Measurements from ENCODE around the gene DPF1. TPM values are rescaled to one million over a fixed set of nuclear protein-coding genes. Genes with fewer than 3 reads are reported as not detected.

The DPF1 gene
- total and polyA plus RNA-seq, 10 of the 15 experiments (the other 5 are each of a cell fraction or from before 2014, with no cell fraction given), result 0.11 to 4.3 (median 2.4) TPM

DNA sequence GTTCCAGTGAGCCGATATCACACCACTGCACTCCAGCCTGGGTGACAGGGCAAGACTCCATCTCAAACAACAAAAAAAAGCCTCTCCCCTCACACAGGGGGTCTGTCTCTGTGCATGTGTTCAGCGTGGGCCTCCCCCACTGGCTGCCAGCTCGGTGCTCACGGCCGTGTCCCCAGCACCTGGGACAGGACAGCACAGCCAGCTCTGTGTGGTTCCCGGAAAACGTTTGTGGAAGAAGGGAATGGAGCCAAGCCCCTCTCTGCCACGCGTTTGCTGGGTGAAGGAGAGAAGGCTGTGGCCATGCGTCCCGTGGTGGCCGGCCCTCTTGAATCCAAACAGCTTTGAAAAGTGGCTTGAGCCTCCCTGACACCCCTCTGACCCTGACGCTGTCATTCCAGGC lies 32.3 kb downstream of the DPF1 start:
- H3K9ac ChIP-seq (ENCODE audit: control insufficient read depth, insufficient read depth, low read length), result no peak overlapping the region
- intact Hi-C loops (cut with micrococcal nuclease; ENCODE audit: unreplicated experiment), result no loop called here
- H3K4me1 ChIP-seq (ENCODE audit: control insufficient read depth, insufficient read depth, low read length), result no peaks in the 10 kb centered on the region
- ChIA-PET POLR2A (interaction anchor here (0.5 kb wide), 1 partner anchor 59 kb away, joined by 5 read pairs; no protein-coding TSS in a partner anchor), RAD21 (ENCODE audit: unreplicated experiment) (no interaction called here), CTCF (interaction anchor here (1.0 kb wide), 1 partner anchor 289 kb away, joined by 3 read pairs; no protein-coding TSS in a partner anchor), SMC1A (ENCODE audit: uncharacterized antibody, unreplicated experiment) (no interaction called here)
- H3K4me2 ChIP-seq (ENCODE audit: control insufficient read depth, insufficient read depth), result no peak overlapping the region
- H3K27ac ChIP-seq (ENCODE audit: control insufficient read depth, insufficient read depth), result no peak overlapping the region
- no peaks in the 10 kb centered on the region for H3K9me3 ChIP-seq (replicated peaks; ENCODE audit: control insufficient read depth, insufficient read depth, low read length)
- H3K27me3 ChIP-seq (replicated peaks in 1 of 2; ENCODE audit: control insufficient read depth in 2 of 2, insufficient read depth in 2 of 2, low read length in 1 of 2), result no peaks in the 10 kb centered on the region
- TF ChIP-seq, protein P1, sequence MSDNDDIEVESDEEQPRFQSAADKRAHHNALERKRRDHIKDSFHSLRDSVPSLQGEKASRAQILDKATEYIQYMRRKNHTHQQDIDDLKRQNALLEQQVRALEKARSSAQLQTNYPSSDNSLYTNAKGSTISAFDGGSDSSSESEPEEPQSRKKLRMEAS (IDR thresholded peaks at IDR 0.05; ENCODE audit: low read depth, low read length), result no peak
- TF ChIP-seq, protein P2, sequence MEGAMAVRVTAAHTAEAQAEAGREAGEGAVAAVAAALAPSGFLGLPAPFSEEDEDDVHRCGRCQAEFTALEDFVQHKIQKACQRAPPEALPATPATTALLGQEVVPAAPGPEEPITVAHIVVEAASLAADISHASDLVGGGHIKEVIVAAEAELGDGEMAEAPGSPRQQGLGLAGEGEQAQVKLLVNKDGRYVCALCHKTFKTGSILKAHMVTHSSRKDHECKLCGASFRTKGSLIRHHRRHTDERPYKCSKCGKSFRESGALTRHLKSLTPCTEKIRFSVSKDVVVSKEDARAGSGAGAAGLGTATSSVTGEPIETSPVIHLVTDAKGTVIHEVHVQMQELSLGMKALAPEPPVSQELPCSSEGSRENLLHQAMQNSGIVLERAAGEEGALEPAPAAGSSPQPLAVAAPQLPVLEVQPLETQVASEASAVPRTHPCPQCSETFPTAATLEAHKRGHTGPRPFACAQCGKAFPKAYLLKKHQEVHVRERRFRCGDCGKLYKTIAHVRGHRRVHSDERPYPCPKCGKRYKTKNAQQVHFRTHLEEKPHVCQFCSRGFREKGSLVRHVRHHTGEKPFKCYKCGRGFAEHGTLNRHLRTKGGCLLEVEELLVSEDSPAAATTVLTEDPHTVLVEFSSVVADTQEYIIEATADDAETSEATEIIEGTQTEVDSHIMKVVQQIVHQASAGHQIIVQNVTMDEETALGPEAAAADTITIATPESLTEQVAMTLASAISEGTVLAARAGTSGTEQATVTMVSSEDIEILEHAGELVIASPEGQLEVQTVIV (IDR thresholded peaks at IDR 0.05; ENCODE audit: borderline replicate concordance, partially characterized antibody), result no peak
- TF ChIP-seq, protein P3, sequence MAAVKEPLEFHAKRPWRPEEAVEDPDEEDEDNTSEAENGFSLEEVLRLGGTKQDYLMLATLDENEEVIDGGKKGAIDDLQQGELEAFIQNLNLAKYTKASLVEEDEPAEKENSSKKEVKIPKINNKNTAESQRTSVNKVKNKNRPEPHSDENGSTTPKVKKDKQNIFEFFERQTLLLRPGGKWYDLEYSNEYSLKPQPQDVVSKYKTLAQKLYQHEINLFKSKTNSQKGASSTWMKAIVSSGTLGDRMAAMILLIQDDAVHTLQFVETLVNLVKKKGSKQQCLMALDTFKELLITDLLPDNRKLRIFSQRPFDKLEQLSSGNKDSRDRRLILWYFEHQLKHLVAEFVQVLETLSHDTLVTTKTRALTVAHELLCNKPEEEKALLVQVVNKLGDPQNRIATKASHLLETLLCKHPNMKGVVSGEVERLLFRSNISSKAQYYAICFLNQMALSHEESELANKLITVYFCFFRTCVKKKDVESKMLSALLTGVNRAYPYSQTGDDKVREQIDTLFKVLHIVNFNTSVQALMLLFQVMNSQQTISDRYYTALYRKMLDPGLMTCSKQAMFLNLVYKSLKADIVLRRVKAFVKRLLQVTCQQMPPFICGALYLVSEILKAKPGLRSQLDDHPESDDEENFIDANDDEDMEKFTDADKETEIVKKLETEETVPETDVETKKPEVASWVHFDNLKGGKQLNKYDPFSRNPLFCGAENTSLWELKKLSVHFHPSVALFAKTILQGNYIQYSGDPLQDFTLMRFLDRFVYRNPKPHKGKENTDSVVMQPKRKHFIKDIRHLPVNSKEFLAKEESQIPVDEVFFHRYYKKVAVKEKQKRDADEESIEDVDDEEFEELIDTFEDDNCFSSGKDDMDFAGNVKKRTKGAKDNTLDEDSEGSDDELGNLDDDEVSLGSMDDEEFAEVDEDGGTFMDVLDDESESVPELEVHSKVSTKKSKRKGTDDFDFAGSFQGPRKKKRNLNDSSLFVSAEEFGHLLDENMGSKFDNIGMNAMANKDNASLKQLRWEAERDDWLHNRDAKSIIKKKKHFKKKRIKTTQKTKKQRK (IDR thresholded peaks at IDR 0.05; ENCODE audit: low read depth, low read length), result no peak
- no peak for TF ChIP-seq SP1 (IDR thresholded peaks at IDR 0.05; ENCODE audit: low read depth, low read length)
- TF ChIP-seq SRF (IDR thresholded peaks at IDR 0.05; ENCODE audit: low read depth in 2 of 2, low read length in 2 of 2), result no peak
- 87% methylated on average over 13 of the region's 13 CpGs for WGBS (ENCODE audit: insufficient coverage, insufficient replicate concordance, low lambda C conversion rate, missing lambda C conversion rate)
- no peaks in the 10 kb centered on the region for H4K20me1 ChIP-seq (ENCODE audit: control insufficient read depth, insufficient read depth)
- no peak overlapping the region for H2AFZ ChIP-seq (ENCODE audit: control insufficient read depth, low read depth, low read length)
- H3K36me3 ChIP-seq (ENCODE audit: control insufficient read depth in 2 of 2, insufficient read depth in 2 of 2, low read length in 1 of 2), result peaks cover 17 to 18% of the 10 kb centered on the region in 2 experiments
- no peaks in the 10 kb centered on the region for H3K79me2 ChIP-seq (ENCODE audit: control insufficient read depth, insufficient read depth, low read length)
- in situ Hi-C loops (cut with MboI), result no loop called here
- no peak for FAIRE-seq
- ATAC-seq, result no peak
- no TSS peak for BruUV-seq (replicated peaks)
- no peak for DNase-seq (ENCODE audit: low read depth, low spot score)
- no peak overlapping the region for H3K4me3 ChIP-seq
